Neural progenitor cell (in vitro differentiated cells): ENCODE measurements around the gene DCST1.

Experiments used
- EZH2 ChIP-seq: fragments of 200-600 bp; sonication (generic); IDR thresholded peaks from 2 replicates; pipeline ENCODE4 v1.6.1; 2017; ENCODE audit warnings: antibody characterized with exemption, mild to moderate bottlenecking, moderate library complexity
- EZH2phosphoT487 ChIP-seq: fragments of 200-600 bp; sonication (generic); IDR thresholded peaks from 2 replicates; pipeline ENCODE4 v1.6.1; 2017; ENCODE audit warnings: antibody characterized with exemption
- TF ChIP-seq, protein P1 (sequence below): fragments of 200-600 bp; sonication (generic); IDR thresholded peaks from 2 replicates; pipeline ENCODE4 v1.5.1; 2017; ENCODE audit warnings: antibody characterized with exemption, mild to moderate bottlenecking

DNA sequence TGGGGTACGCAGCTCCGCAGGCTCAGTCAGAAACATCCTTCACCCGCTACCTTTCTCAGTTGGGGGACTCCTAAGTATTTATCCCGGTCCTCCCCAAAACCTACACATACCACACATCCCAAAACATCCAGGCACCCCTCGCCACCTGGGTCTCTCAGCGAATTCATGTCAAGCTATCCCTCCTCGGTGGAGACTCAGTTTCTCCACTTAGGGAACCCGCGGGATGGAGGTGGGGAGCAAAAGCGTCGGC is 32.3 kb upstream of the DCST1 start:
- TF ChIP-seq, protein P1, sequence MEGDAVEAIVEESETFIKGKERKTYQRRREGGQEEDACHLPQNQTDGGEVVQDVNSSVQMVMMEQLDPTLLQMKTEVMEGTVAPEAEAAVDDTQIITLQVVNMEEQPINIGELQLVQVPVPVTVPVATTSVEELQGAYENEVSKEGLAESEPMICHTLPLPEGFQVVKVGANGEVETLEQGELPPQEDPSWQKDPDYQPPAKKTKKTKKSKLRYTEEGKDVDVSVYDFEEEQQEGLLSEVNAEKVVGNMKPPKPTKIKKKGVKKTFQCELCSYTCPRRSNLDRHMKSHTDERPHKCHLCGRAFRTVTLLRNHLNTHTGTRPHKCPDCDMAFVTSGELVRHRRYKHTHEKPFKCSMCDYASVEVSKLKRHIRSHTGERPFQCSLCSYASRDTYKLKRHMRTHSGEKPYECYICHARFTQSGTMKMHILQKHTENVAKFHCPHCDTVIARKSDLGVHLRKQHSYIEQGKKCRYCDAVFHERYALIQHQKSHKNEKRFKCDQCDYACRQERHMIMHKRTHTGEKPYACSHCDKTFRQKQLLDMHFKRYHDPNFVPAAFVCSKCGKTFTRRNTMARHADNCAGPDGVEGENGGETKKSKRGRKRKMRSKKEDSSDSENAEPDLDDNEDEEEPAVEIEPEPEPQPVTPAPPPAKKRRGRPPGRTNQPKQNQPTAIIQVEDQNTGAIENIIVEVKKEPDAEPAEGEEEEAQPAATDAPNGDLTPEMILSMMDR, result no peak
- TF ChIP-seq EZH2phosphoT487 (no peak), EZH2 (no peak)
